NCI-H446 treated with DMSO at 0.1 percent for 48 hours (cell line): ENCODE results near the gene NTNG1.

Experiments
- DNase-seq: peaks from one replicate; lab custom pipeline; 2025; lab: John Stamatoyannopoulos, UW

The NTNG1 gene

GRCh38 chr1:107262467-107263286 lies 121.8 kb downstream of the NTNG1 start:
- DNase-seq: no peak

- no peak for DNase-seq
These were observed 122.6 kb downstream of the NTNG1 start for GRCh38 chr1:107263291-107263915.

- DNase-seq: no peak
These were observed 123.2 kb downstream of the NTNG1 start for GRCh38 chr1:107264007-107264406.

GRCh38 chr1:107264561-107264960 lies 123.7 kb downstream of the NTNG1 start:
- DNase-seq: no peak

- DNase-seq: no peak
These were observed 126.7 kb downstream of the NTNG1 start for GRCh38 chr1:107267489-107267888.

GRCh38 chr1:107272321-107272720 lies 131.5 kb downstream of the NTNG1 start:
- no peak for DNase-seq

GRCh38 chr1:107273515-107273914 lies 132.7 kb downstream of the NTNG1 start:
- DNase-seq: no peak

- DNase-seq: no peak
These were observed 133.4 kb downstream of the NTNG1 start for GRCh38 chr1:107274227-107274626.

GRCh38 chr1:107276247-107276646 lies 135.4 kb downstream of the NTNG1 start:
- no peak for DNase-seq

- peak; percentile 88 for DNase-seq
These were observed 136.2 kb downstream of the NTNG1 start for GRCh38 chr1:107277022-107277421.

- no peak for DNase-seq
These were observed 145.3 kb downstream of the NTNG1 start for GRCh38 chr1:107286125-107286524.

- no peak for DNase-seq
These were observed 151.1 kb downstream of the NTNG1 start for GRCh38 chr1:107291987-107292386.

GRCh38 chr1:107293901-107294613 lies 153.2 kb downstream of the NTNG1 start:
- DNase-seq: peak; percentile 99

GRCh38 chr1:107294686-107295085 lies 153.8 kb downstream of the NTNG1 start:
- peak; percentile 66 for DNase-seq

- DNase-seq: no peak
These were observed 156.8 kb downstream of the NTNG1 start for GRCh38 chr1:107297681-107298080.

- DNase-seq: no peak
These were observed 157.7 kb downstream of the NTNG1 start for GRCh38 chr1:107298526-107298925.

- no peak for DNase-seq
These were observed 158.7 kb downstream of the NTNG1 start for GRCh38 chr1:107299521-107299920.

- no peak for DNase-seq
These were observed 169.1 kb downstream of the NTNG1 start for GRCh38 chr1:107309962-107310361.

- no peak for DNase-seq
These were observed 174.8 kb downstream of the NTNG1 start for GRCh38 chr1:107315652-107316051.

GRCh38 chr1:107318932-107319331 lies 178.1 kb downstream of the NTNG1 start:
- no peak for DNase-seq

- no peak for DNase-seq
These were observed 182.9 kb downstream of the NTNG1 start for GRCh38 chr1:107323784-107324183.

GRCh38 chr1:107326824-107327445 lies 186.1 kb downstream of the NTNG1 start:
- DNase-seq: peak; percentile 99
